Panc1 (cell line): ENCODE results near the gene NEURL1B.

Experiments used
- CTCF ChIP-seq: fragments of 450-650 bp; IDR thresholded peaks from 2 replicates; pipeline ENCODE4 v1.5.1; 2017; ENCODE audit warnings: mild to moderate bottlenecking
- POLR2AphosphoS5 ChIP-seq: IDR thresholded peaks from 2 replicates; pipeline ENCODE4 v1.6.1; 2012; ENCODE audit warnings: mild to moderate bottlenecking, low read depth, low read length, moderate library complexity
- TCF7L2 ChIP-seq: IDR thresholded peaks from 2 replicates; pipeline ENCODE4 v1.6.1; 2011; ENCODE audit warnings: mild to moderate bottlenecking, low read depth, low read length, inconsistent platforms

GRCh38 chr5:172701291-172701656, 60.2 kb downstream of the NEURL1B start:
- TF ChIP-seq CTCF (no peak), POLR2AphosphoS5 (no peak), TCF7L2 (no peak)
